Hepatocyte (in vitro differentiated cells): ENCODE results near the gene USH1C.

Experiments used
- EZH2 ChIP-seq: fragments of 200-600 bp; sonication (generic); IDR thresholded peaks from 2 replicates; pipeline ENCODE4 v1.6.1; 2016; ENCODE audit warnings: antibody characterized with exemption, mild to moderate bottlenecking, borderline replicate concordance
- TF ChIP-seq, protein P1 (sequence below): fragments of 200-600 bp; sonication (generic); IDR thresholded peaks from 2 replicates; pipeline ENCODE4 v1.5.1; 2016; ENCODE audit warnings: antibody characterized with exemption, mild to moderate bottlenecking; ENCODE audit not compliant: poor library complexity

DNA sequence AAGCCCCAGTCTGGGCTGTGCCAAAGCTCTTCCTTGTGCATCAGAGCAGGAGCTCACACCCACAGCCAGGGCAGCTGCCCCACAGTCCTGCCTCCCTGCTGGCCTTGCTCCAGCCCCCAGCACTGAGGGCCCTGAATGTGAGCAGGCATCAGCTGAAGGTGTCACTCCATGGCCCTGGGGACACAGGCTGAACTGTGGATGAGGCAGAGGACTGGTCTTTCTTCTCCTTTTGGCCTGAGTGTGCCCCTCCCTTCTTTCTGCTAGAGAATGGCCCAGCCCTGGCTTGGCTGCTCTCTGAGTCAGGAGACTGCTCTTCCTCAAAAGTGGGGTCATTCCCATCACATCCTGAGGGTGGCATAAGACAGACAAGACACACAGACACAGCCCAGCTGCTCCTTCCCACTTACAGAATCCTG, 19.0 kb upstream of the USH1C start:
- TF ChIP-seq, protein P1, sequence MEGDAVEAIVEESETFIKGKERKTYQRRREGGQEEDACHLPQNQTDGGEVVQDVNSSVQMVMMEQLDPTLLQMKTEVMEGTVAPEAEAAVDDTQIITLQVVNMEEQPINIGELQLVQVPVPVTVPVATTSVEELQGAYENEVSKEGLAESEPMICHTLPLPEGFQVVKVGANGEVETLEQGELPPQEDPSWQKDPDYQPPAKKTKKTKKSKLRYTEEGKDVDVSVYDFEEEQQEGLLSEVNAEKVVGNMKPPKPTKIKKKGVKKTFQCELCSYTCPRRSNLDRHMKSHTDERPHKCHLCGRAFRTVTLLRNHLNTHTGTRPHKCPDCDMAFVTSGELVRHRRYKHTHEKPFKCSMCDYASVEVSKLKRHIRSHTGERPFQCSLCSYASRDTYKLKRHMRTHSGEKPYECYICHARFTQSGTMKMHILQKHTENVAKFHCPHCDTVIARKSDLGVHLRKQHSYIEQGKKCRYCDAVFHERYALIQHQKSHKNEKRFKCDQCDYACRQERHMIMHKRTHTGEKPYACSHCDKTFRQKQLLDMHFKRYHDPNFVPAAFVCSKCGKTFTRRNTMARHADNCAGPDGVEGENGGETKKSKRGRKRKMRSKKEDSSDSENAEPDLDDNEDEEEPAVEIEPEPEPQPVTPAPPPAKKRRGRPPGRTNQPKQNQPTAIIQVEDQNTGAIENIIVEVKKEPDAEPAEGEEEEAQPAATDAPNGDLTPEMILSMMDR = no peak
- TF ChIP-seq EZH2 = no peak
